ENCODE results near the gene MRFAP1L1.

DNA sequence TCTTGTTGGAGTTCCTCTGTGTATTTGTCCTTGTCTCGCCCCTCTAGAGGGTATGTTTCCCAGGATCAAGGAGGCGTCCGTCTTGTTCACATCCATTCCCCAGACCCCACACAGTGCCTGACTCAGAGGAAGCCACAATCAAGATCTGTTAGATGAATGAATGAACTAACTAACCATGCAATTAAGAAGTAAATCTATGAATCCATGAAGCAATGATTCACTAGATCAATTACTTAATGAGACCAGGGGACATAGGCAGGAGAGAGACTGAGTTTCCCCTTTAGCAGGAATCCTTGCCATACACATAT is 18.2 kb upstream of the MRFAP1L1 start:
- TF ChIP-seq CTCF (IDR thresholded peaks at IDR 0.05; ENCODE audit: insufficient read depth, low read depth, low read length) (no peak), EZH2 (IDR thresholded peaks at IDR 0.05; ENCODE audit: insufficient read depth, low read length) (no peak)

All from astrocyte (in vitro differentiated cells and primary cell).